HG03159 (cell line): Measurements from ENCODE around the gene CYTH4.

Experiments
- ATAC-seq: cut with Tn5 transposase; IDR thresholded peaks from one replicate; pipeline ENCODE4 v1.9.1; 2021; ENCODE audit warnings: mild to moderate bottlenecking, moderate library complexity; ENCODE audit not compliant: unreplicated experiment

Gene CYTH4

DNA sequence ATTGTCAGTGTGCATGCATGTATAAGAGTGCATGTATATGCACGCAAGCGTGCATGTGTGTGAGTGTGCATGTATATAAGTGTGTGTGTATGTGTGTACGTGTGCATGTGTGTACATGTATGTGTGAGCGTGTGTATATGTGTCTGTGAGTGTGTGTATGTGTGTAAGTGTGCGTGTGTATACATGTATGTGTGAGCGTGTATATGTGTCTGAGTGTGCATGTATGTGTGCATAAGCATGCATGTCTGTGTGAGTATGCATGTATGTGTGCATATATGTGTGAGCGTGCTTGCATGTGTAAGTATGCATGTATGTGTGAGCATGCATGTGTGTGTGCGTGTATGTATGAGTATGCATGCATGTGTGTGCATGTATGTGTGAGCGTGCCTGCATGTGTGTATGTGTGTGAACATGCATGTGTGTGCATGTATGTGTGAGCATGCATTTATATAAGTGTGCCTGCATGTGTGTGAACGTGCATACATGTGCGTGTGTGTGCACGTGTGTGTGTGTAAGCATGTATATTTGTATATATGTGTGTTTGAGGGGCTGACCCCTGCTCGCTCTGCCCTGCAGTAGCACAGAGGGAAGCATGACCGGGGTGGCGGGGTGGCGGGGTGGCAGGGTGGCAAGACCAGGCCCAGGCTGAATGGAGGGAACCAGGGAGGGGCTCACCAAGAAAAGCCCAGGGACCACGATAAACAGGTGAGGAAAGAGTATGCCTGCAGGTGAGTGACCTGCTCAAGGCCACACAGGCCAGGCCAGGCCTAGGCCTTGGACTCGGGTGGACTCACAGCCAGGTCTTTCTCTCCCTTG is 26.3 kb downstream of the CYTH4 start:
- ATAC-seq: no peak

DNA sequence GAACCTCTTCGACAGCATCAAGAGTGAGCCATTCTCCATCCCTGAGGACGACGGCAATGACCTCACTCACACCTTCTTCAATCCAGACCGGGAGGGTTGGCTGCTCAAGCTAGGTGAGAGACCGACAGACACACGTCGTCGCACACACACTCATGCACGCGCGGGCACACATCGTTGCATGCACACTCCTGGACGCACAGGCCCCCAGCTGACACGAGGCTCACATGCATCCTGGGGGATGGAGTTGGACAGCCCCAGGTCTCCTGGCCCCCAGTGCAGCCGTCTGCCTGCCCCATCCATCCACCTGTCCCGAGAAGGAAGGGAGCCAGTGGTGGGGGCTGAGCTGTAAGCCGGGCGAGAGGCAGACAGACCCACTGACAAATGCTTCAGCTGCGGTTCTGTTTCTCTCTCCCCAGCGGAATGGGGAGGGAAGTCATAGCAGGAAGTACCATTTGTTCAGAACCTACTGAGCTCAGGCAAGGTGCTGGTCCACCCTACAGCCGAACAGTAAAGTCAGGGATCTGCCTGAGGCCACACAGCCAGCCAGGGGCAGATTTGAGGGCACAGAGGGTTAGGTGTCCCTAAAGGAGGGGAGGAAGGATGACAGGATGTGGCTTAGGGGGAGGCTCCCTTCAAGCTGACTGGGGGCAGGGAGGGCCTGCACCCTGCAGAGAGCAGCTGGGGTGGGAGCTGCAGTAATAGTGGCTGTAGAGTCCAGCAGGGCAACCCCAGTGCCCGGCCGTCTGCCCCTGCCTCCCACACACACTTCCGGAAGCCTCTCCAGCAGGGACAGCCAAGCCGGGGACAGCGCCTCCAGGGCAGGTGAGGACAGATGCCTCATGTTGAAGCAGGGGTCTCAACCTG is 27.1 kb downstream of the CYTH4 start:
- no peak for ATAC-seq

DNA sequence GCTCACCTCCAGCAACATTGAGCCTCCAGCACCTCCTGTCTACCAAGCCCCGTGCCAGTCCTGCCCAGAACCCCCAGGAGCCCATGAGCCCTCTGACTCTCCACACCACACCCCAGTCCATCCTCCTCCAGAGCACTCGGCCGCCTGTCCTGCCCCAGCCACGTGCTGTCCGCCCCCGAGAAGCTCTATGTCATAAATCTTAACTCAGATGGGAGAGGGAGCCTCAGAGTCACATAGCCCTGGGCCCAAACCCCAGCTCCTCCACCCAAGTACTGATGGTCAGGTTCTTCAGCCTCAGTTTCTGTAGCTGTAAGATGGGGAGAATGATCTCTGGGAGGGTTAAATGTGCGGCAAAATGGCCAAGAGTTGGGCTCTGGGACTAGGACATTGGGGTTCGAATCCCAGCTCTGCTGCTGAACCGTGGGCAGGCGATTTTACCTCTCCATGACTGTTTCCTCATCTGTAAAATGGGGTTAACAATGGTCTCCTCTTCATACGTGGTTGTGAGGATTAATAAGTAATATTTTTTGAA is 27.8 kb downstream of the CYTH4 start:
- no peak for ATAC-seq

DNA sequence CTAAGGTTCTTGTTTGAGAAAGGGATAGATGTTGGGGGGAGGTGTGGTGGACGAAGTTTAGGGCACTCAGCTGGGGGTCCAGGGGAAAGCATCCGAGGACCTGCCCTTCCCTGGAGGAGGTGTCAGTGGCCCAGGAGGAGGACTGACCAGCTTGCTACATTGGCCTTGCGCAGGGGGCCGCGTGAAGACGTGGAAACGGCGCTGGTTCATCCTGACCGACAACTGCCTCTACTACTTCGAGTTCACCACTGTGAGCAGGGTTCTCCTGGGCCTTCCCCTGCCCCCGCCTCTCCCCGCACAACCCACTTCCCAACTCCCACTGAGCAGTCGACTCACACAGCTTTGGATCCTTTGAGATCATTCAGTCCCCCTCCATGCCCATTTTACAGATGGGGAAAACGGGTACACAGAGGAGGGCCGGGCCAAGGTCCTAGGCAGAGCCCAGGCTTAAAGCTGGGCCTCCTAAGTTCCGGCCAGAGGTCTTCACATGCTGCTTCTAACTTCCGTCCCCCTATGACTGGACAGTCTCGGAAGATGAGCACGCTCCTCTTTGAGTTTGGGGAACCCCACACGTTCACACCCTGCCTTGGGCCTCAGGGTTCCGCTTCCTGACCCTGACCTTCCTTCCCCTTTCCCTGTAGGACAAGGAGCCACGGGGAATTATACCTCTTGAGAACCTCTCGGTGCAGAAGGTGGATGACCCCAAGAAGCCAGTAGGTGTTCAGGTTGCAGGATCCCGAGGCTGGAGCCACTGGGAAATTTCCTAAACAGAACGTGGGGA is 28.7 kb downstream of the CYTH4 start:
- no peak for ATAC-seq

DNA sequence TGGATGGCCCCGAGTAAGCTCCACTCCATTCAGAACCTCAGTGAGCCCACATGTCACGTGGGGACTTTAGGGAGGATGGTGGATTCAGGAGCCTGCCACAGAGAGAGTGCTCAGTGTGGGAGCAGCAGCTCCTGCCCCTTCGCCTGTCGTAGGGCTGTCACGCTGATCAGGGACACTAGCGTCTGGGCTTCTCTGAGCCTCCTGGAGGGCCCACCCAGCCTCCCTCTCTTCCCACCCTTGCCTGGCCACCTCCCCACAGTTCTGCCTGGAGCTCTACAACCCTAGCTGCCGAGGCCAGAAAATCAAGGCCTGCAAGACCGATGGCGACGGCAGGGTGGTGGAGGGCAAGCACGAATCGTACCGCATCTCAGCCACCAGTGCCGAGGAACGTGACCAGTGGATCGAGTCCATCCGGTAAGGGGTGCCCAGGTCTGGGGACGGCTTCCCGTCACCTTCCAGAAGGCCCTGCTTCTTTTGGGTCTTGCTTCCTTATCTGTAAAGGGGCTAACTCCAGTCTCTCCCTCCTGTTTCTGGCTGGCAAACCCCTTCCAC is 29.5 kb downstream of the CYTH4 start:
- no peak for ATAC-seq

DNA sequence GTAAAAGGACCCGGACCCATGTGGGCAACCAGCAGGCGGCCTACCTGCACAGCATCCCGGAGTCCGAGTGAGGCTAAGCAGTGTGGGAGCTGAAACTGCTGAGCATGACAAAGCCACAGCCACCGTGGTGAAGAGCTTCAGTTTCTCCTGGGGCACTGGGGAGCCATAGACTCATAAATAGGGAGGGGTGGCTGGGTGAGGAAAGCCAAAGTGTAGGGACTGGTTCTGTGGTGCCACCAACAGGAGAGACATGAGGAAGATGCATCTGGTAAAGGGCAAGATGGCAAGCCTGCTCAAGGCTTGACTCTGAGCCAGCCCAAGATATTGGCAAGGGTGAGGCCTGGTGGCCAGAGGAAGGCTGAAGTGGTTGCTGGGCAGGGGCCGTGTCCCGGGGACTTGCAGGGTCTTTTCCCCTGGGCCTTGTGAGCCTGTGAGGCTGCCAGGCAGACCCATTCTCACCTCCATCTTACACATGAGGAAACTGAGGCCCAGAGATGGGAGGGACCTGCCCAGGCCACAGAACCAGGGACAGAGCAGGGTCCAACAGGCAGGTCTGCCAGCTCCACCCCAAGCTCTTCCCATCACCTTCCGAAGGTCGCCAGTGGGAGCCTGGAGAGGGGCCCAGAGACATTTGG is 30.4 kb downstream of the CYTH4 start:
- ATAC-seq: no peak

DNA sequence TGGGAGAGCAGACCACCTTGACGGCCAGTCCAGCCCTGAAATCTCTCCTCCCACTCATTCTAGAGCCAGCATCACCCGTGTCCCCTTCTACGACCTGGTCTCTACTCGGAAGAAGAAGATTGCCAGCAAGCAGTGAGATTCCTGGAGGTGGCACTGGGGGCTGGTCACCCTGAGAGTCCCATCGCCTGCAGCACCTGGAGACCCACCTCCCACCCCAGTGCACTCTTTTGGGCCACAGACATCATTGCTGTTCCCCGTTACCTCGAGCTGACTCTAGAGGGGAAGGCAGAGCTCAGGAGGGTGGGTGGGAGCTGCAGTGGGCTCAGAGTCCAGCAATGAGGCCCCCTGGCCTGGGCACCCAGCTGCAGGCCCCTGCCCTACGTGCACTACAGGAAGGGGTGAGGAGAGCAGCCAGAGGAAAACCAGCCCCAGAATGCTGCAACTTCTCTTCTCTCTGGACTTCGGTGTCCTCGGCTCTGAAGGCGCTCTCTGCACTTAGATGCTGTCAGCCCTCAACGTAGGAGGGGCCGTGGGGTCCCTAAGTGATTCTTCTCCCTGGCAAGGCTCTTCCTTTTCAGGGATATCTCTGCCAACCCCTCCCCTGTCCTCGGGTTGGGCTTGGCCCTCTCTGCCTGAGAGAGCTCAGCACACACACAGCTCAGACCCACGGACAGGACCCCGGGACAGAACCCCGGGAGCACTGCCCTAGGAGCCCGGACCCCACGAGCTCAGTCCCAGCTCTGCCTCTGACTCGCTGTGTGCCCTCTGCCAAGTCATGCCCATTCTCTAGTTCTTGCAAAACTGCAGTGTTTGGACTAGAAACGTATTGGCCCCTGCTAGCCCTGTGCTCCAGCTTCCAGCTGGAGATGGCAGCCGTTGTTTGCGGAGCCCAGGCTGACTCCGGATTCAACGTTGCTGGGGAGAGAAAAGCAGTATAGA is 31.3 kb downstream of the CYTH4 start:
- ATAC-seq: no peak

DNA sequence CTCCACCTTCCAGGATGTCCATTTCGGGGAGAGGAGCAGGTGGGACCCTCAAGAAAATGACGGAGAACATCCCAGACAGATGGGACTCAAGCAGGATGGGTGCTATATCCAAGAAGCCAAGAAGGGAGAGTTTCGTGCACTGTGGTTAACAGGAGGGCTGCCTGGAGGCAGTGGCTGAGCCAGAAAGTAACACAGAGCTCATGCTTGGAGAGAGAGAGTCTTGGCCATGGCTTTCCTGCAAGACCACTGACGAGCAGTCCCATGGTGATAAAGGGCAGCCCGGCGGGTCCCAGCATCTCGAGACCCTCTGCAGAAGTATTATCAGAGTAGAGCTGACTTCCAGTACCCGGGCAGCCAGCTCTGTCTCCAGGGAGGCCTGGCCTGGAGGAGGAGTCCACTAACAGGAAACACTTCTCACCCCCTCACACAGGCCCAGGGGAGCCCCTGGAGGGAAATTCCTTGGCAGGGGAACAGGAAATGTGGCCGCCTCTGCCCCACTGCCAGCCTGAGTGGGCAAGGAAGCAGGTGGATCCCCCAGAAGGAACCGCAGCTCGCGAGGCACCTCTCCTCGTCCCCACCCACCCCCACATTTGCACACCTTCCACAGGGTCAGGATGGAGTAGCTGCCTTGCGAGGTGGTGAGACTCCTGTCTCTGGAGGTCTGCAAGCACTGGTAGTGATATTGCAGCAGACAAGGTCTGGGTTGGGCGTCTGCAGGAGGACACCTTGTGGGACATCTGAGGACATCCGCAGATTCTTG is 32.2 kb downstream of the CYTH4 start:
- no peak for ATAC-seq

DNA sequence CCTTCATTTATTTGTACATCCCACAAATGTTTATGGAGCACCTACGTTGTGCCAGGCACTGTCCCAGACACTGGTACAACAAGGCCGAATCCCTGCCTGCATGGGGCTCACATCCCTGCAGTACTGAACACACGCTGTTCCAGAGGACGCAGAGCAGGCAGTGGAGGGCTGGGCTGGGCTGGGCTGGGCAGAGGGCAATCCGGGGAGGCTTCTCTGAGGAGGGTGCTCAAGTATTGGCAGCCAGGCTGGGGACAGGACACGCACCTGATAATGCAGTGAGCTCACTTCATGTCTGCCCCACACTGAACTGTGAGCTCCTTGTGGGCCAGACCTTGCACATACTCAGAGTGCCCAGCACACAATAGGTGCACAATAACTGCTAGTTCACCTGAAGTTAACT is 34.1 kb downstream of the CYTH4 start:
- ATAC-seq: no peak

DNA sequence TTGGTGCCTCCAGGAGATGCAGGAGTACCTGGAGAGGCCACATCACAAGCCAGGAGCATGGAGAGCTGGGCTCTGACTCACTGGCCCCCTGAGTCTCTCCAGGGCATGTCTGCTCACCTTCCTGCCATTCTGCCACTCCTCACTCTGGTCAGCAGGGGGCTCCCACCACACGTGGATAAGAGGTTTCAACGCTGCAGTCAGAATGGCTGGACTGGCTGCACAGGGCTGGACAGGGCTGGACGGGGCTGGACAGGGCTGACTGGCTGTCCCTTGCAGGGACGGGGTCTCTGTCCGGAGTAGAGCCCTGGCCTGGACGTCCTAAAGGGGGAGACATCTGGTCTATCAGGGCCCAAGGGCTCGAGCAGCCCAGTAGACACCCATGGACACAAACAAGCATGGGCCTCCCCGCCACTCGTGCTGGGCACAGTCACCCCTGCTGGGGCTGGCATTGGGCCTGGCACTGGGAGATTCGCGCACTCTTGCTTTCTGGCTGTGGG is 34.6 kb downstream of the CYTH4 start:
- ATAC-seq: no peak

DNA sequence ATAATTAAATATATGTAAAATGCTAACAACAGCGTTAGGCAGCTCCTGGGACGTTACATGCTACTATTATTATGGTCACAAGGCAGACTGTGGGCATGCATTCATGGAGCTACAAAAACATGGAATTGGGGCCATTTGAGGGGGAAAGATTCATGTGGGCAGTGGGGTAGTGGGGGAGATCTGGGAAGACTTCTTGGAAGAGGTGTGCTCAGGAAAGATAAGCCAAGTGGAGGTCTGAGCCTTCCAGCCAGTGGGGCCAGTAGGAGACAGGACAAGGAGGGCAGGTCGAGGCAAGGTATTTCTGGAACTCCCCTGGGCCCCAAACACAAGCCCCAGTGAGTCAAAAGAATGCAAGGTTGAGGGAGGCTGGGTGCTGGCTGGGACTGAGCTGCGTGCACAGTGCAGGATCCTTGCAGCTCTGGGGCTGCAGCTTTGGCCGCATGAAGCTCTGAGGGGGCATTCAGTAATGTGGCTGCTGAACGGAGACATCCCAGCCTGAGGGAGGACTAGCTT is 35.4 kb downstream of the CYTH4 start:
- no peak for ATAC-seq

DNA sequence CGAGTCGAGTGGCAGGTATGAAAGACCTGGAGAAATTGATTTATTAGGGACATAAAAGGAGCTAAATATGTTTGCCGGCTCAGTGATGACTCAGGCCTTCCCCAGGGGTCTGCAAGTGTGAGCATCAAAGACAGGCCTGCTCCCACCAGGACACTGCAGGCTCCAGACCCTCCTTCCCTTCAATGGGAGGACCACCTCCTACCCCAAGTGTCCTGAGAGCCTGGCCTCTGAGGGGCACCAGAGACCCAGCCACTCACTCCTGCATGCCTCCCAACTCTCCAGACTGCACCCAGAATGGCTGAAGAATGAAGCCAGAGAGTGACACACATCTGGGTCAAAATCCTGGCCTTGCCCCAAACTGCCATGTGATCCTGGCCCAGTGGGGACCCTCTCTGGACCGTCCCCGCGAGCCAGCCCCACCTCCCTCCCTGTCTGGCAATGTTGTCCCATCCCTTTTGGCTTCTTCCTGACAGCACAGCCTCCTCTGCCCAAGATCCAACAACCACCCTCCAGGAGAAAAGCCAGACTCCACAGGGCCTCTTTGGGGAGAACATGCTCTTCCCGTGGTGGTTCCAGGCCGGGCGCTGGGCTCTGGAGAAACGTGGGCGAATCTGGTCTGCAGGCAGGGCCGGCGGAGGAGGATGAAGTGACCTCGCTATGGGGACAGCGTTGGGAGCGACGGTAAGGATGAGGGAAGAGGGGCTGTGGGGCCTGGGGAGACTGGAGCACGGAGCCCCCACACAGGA is 36.2 kb downstream of the CYTH4 start:
- ATAC-seq: no peak

DNA sequence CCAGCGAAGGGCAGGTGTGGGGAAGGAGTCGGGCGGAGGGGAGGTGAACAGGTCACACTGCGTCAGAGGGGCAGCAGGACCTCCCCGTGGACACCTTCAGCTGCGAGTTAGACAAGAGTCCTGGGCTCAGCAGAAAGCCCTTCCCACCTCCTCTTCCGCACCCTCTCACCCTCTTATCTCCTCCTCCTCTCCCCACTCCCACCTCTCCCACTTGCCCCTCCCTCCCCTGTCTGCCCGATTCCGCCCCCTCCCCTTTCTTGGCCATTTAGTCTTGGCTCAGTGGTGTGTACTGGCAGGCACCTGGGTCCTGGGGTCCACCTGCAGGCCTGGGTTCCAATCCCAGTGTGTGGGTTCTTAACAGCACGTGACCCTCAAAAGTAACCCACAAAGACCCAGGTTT is 37.2 kb downstream of the CYTH4 start:
- no peak for ATAC-seq

DNA sequence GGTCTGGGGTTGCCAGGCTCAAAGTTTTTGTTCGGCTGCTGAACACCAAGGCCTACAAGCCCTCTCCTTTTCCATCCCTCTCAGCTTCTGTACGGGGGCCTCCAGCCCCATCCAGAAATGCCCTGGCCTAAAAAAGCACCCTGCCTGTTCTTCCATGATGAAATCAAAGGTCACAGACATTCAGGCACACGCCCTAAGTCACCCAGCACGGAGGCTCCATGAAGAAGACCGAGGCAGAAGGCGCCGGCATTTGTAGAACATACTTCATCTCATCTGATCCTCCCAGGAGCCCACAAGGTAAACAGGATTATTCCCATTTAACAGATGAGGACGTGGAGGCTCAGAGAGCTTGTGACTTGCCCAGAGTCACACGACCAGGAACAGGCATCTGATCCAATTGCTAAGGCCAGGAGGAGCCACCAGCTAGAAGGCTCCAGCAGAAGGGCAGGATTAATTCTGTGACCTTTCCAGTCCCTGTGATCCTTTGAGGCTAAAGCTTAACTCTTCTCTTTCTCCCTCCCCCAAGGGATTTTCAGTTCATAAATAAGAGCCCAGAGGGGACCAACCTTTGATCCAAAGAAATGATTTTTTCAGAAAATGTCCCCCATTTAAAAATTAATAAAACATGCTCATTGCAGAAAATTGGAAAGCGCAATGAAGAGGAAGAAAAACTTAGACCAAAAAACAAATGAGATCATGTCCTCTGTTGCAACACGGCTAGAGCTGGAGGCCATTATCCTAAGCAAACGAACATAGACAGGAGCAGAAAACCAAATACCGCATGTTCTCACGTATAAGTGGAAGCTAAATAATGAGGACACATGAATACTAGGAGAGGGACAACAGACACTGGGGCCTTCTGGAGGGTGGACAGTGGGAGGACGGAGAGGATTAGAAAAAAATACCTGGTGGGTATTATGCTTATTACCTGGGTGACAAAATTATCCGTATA is 38.7 kb downstream of the CYTH4 start:
- no peak for ATAC-seq

DNA sequence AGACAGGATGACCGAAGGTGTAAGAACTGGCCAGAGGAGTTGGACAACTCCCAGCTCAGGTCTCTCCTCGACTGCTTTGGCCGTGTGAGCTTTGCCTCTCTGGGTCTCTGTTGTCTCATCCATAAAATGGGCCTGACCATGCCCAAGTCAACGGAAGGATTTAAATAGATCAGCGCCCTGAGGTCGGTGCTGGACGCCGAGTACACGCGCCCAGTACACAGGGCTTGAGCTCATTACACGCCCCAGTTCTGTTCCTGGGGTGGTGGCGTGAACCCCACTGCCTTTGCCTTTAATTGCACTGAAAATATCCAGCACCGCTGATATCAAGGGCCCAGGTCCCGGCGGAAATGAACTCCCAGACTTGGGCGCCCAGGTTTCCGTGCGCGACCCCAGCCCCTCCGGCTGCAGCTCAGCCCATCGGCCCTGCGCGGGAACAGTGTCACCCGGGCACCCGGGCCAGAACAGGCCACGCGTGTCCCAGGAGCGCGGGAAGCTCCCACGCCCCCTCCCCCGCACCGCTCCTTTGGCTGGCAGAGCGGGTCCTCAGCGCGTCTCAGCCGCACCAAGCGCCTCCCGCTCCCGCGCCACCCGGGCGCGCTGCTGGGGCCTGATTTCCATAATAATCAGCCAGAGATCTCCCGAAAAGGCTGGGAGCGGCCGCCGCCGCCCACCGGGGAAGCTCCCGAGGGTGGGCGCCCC is 42.2 kb downstream of the CYTH4 start:
- ATAC-seq: no peak

DNA sequence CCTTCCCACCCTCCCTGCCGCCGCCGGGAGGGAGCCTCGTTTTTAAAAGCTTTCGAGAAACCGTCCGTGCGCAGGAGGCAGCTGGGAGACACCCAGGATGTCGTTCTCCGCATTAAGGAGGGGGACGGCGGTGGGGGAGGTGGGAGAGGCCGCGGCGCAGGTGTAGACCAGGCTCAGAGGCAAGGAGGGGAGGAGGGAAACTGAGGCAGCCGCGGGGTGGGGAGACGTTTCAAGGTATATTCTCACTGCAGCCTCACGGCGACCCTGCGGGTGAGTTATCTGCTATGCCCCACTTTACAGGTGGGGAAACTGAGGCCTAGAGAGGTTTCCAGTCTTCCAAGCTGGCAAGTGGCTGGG is 42.7 kb downstream of the CYTH4 start:
- no peak for ATAC-seq
